OCI-LY3 (cell line): ENCODE data around the gene DCHS2.

ENCODE experiments used
- EZH2phosphoT487 ChIP-seq: fragments of 200-600 bp; shearing (Covaris generic); IDR thresholded peaks from 2 replicates; pipeline ENCODE4 v1.6.1; 2018; ENCODE audit warnings: antibody characterized with exemption, mixed run types, low read depth
- TF ChIP-seq, protein P1 (sequence below): fragments of 200-600, 300-600 bp; sonication (generic); IDR thresholded peaks from 2 replicates; pipeline ENCODE4 v1.5.1; 2014; ENCODE audit warnings: antibody characterized with exemption, low read length, low read depth

DNA sequence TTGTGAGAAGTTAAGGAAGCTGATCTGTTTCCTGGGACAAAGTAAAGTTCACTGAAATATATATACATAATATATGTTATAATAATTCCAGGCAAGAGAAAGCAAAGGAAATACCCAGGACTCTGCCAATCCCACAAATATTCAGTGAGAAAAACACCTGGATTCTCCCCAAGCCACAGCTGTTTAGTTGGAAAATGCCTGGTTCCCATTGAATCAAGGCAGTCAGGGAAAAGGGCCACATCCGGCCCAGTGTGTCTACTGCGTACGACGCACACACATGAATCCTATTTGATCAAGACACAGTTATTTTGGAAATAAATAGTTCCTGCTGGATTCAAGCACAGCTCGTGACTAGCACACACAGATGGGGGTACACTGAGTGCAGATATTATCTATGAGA, 6.3 kb upstream of the DCHS2 start:
- TF ChIP-seq, protein P1, sequence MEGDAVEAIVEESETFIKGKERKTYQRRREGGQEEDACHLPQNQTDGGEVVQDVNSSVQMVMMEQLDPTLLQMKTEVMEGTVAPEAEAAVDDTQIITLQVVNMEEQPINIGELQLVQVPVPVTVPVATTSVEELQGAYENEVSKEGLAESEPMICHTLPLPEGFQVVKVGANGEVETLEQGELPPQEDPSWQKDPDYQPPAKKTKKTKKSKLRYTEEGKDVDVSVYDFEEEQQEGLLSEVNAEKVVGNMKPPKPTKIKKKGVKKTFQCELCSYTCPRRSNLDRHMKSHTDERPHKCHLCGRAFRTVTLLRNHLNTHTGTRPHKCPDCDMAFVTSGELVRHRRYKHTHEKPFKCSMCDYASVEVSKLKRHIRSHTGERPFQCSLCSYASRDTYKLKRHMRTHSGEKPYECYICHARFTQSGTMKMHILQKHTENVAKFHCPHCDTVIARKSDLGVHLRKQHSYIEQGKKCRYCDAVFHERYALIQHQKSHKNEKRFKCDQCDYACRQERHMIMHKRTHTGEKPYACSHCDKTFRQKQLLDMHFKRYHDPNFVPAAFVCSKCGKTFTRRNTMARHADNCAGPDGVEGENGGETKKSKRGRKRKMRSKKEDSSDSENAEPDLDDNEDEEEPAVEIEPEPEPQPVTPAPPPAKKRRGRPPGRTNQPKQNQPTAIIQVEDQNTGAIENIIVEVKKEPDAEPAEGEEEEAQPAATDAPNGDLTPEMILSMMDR: no peak
- no peak for TF ChIP-seq EZH2phosphoT487
